GM12878 (cell line): ENCODE results near the gene ABHD18. TPM values are rescaled to one million over a fixed set of nuclear protein-coding genes. Genes with fewer than 3 reads are reported as not detected.

ENCODE experiments used
- ATAC-seq: fragments of 200-7000 bp; cut with Tn5 transposase; 3 replicates; pipeline ENCODE4 v1.9.1; 2020; ENCODE audit warnings: mild to moderate bottlenecking, moderate library complexity
- BruUV-seq: library from RNA; stranded (reverse); fragments of 400-500 nt; replicated peaks from 2 replicates; lab custom pipeline; 2021; lab: Mats Ljungman, UMichigan
- CTCF ChIA-PET: fragments of 300-600 bp; sonication (Branson Sonifier 250); formaldehyde crosslinking; extraction: SDS; loops from one replicate; lab custom pipeline; 2021; ENCODE audit warnings: inconsistent platforms; lab: Yijun Ruan, JAX
- POLR2A ChIA-PET: fragments of 350-600 bp; formaldehyde crosslinking; extraction: SDS; loops from one replicate; lab custom pipeline; 2021; ENCODE audit warnings: inconsistent platforms; lab: Charles Lee
- RAD21 ChIA-PET: fragments of 300-600 bp; sonication (Branson Sonifier 250); formaldehyde crosslinking; loops from one replicate; lab custom pipeline; 2023; ENCODE audit warnings: antibody characterized with exemption; ENCODE audit not compliant: unreplicated experiment; lab: Charles Lee
- SMC1A ChIA-PET: fragments of 300-600 bp; sonication (Branson Sonifier 250); formaldehyde crosslinking; loops from one replicate; lab custom pipeline; 2023; ENCODE audit not compliant: unreplicated experiment, uncharacterized antibody; lab: Charles Lee
- DNase-seq: peaks from one replicate; pipeline ENCODE4 v3.0.0-alpha.2; 2011; ENCODE audit warnings: low read depth, low spot score
- FAIRE-seq: peaks from 3 replicates; lab custom pipeline; 2011; peaks lifted over from hg19 to GRCh38; lab: Jason Lieb, UNC
- H2AFZ ChIP-seq: 2 replicates; pipeline ENCODE4 v1.6.0; 2011; ENCODE audit warnings: low read depth, low read length, control low read depth; ENCODE audit not compliant: control insufficient read depth
- H3K27ac ChIP-seq: 2 replicates; pipeline ENCODE4 v1.5.1; 2011; ENCODE audit warnings: control low read depth; ENCODE audit not compliant: control insufficient read depth, insufficient read depth
- H3K27me3 ChIP-seq, 2 experiments: replicated peaks in 1 of 2; 2 replicates each; pipeline versions ENCODE4 v1.6.0 to v1.6.1; 2011; ENCODE audit warnings: low read length in 1 of 2; ENCODE audit not compliant: control insufficient read depth in 2 of 2, insufficient read depth in 2 of 2
- H3K36me3 ChIP-seq, 2 experiments: 2 replicates each; pipeline ENCODE4 v1.5.1; 2011; ENCODE audit warnings: low read length in 1 of 2; ENCODE audit not compliant: control insufficient read depth in 2 of 2, insufficient read depth in 2 of 2
- H3K4me1 ChIP-seq: 2 replicates; pipeline ENCODE4 v1.6.1; 2011; ENCODE audit warnings: mild to moderate bottlenecking, low read length, moderate library complexity, mixed read lengths; ENCODE audit not compliant: control insufficient read depth, insufficient read depth
- H3K4me2 ChIP-seq: 2 replicates; pipeline ENCODE4 v1.6.0; 2011; ENCODE audit warnings: control low read depth; ENCODE audit not compliant: control insufficient read depth, insufficient read depth
- H3K4me3 ChIP-seq: fragments of 200-600 bp; sonication (generic); 2 replicates; pipeline ENCODE4 v1.5.1; 2016
- H3K79me2 ChIP-seq: 2 replicates; pipeline ENCODE4 v1.6.0; 2011; ENCODE audit warnings: low read length; ENCODE audit not compliant: control insufficient read depth, insufficient read depth
- H3K9ac ChIP-seq: 2 replicates; pipeline ENCODE4 v1.8.0; 2011; ENCODE audit warnings: low read length, control low read depth, mixed read lengths; ENCODE audit not compliant: control insufficient read depth, insufficient read depth
- H3K9me3 ChIP-seq: replicated peaks from 3 replicates; pipeline ENCODE4 v1.5.1; 2011; ENCODE audit warnings: mild to moderate bottlenecking, low read length; ENCODE audit not compliant: control insufficient read depth, insufficient read depth
- H4K20me1 ChIP-seq: 2 replicates; pipeline ENCODE4 v1.6.0; 2011; ENCODE audit not compliant: control insufficient read depth, insufficient read depth
- BCLAF1 ChIP-seq: fragments of 450-650 bp; IDR thresholded peaks from 2 replicates; pipeline ENCODE4 v1.6.1; 2017; ENCODE audit warnings: antibody characterized with exemption, mild to moderate bottlenecking, moderate library complexity
- CUX1 ChIP-seq: IDR thresholded peaks from 2 replicates; pipeline ENCODE4 v1.6.1; 2012; ENCODE audit warnings: improper control_type of control experiment, low read depth, low read length; ENCODE audit not compliant: insufficient replicate concordance
- ESRRA ChIP-seq: IDR thresholded peaks from 2 replicates; pipeline ENCODE4 v1.6.1; 2012; ENCODE audit warnings: mild to moderate bottlenecking, low read length, improper control_type of control experiment
- FOS ChIP-seq: IDR thresholded peaks from 3 replicates; pipeline ENCODE4 v1.6.1; 2011; ENCODE audit warnings: borderline replicate concordance; ENCODE audit not compliant: insufficient read length; ENCODE audit errors: extremely low read depth
- GATAD2B ChIP-seq: fragments of 450-650 bp; conservative IDR thresholded peaks from 2 replicates; pipeline ENCODE4 v1.6.1; 2017; ENCODE audit warnings: low read depth, mild to moderate bottlenecking, moderate library complexity
- HDGF ChIP-seq: fragments of 450-650 bp; IDR thresholded peaks from 2 replicates; pipeline ENCODE4 v1.6.1; 2016; ENCODE audit warnings: antibody characterized with exemption
- RAD21 ChIP-seq: IDR thresholded peaks from 2 replicates; pipeline ENCODE4 v1.6.1; 2011; ENCODE audit warnings: mild to moderate bottlenecking, low read depth, low read length, moderate library complexity; ENCODE audit not compliant: insufficient read depth
- RBBP5 ChIP-seq: fragments of 200-600 bp; sonication (generic); conservative IDR thresholded peaks from 2 replicates; pipeline ENCODE4 v1.6.1; 2016
- TARDBP ChIP-seq: IDR thresholded peaks from 2 replicates; pipeline ENCODE4 v1.6.1; 2016; ENCODE audit warnings: borderline replicate concordance
- ZBED1 ChIP-seq: IDR thresholded peaks from 2 replicates; pipeline ENCODE4 v1.6.1; 2016; ENCODE audit warnings: borderline replicate concordance
- ZNF207 ChIP-seq: fragments of 450-650 bp; IDR thresholded peaks from 2 replicates; pipeline ENCODE4 v1.6.1; 2014; ENCODE audit warnings: antibody characterized with exemption, mild to moderate bottlenecking, borderline replicate concordance
- WGBS: methylation state at CpG from one replicate; pipeline ENCODE4 v1.1.6; 2016; ENCODE audit warnings: low lambda C conversion rate; ENCODE audit not compliant: insufficient replicate concordance, insufficient coverage; ENCODE audit errors: missing lambda C conversion rate; 5-methylcytosine and 5-hydroxymethylcytosine counted together
- in situ Hi-C: fragments of 300-500 bp; cut with MboI; formaldehyde crosslinking; loops from 9 replicates; pipeline ENCODE4 v1.14.3; 2018; ENCODE audit warnings: mixed read lengths
- intact Hi-C: fragments of 100-400 bp; cut with micrococcal nuclease; formaldehyde crosslinking; loops from one replicate; pipeline ENCODE4 v1.14.2; 2022; ENCODE audit not compliant: unreplicated experiment
- polyA plus RNA-seq, 11 experiments: library from polyadenylated mRNA; depleted of rRNA in 4 of 11; unstranded in 6 of 11; stranded (reverse) in 5 of 11; fragments of >200 nt; fragmentation: Nextera tagmentation in 4 of 11; fragmentation: Illumina TruSeq in 1 of 11; extraction: Ambion mirVana in 4 of 11; extraction: Trizol in 1 of 11; gene quantifications; 1 replicate in 1 of 11; 2 replicates in 10 of 11; pipeline versions ENCODE4 v1.2.1 to v1.2.3, GENCODE V29; 2011 to 2016; ENCODE audit warnings: inconsistent platforms in 2 of 11, missing spikeins in 2 of 11, low read depth in 1 of 11
- total RNA-seq, 4 experiments: library from RNA; depleted of rRNA in 3 of 4; stranded (reverse); fragments of >200 nt in 3 of 4; fragmentation: Illumina TruSeq in 1 of 4; extraction: Trizol in 1 of 4; gene quantifications; 2 replicates each; pipeline versions ENCODE4 v1.2.1 to v1.2.3, GENCODE V29; 2013 to 2021

The ABHD18 gene
- total and polyA plus RNA-seq, 10 of the 15 experiments (the other 5 are each of a cell fraction or from before 2014, with no cell fraction given), result 3.4 to 13.5 (median 9.6) TPM

- TF ChIP-seq CUX1, result no peak
These were observed 8.1 kb upstream of the ABHD18 start (continued) for GRCh38 chr4:127957105-127957504.

GRCh38 chr4:127959794-127960193, 5.4 kb upstream of the ABHD18 start:
- BruUV-seq, result no TSS peak
- Histone ChIP-seq H3K27ac (no peak overlapping the region), H2AFZ (no peak overlapping the region), H3K79me2 (peaks cover 25% of the 10 kb centered on the region), H3K9ac (no peak overlapping the region), H3K4me1 (peaks cover 5% of the 10 kb centered on the region; the same call in 1 of the 2 replicates), H3K4me3 (no peak overlapping the region), H4K20me1 (no peaks in the 10 kb centered on the region), H3K27me3 (no peaks in the 10 kb centered on the region), H3K9me3 (no peaks in the 10 kb centered on the region), H3K4me2 (no peak overlapping the region), H3K36me3 (no peaks in the 10 kb centered on the region)
- SMC1A ChIA-PET, result no interaction called here
- no peak for DNase-seq
- intact Hi-C loops, result loop anchor here (10.0 kb wide), 1 partner anchor 325 kb away; the partner anchor contains the start of gene PGRMC2
- 46% methylated on average over 1 of the region's 1 CpG for WGBS
- POLR2A ChIA-PET, result no interaction called here
- RAD21 ChIA-PET, result no interaction called here
- FAIRE-seq, result no peak
- ATAC-seq, result no peak
- TF ChIP-seq HDGF, result no peak
- no peak for TF ChIP-seq ESRRA
- no peak for TF ChIP-seq BCLAF1
- no peak for TF ChIP-seq ZBED1
- no peak for TF ChIP-seq ZNF207
- TF ChIP-seq RBBP5, result no peak
- no peak for TF ChIP-seq GATAD2B
- no peak for TF ChIP-seq FOS
- TF ChIP-seq RAD21, result no peak
- no peak for TF ChIP-seq TARDBP
- in situ Hi-C loops, result no loop called here
- CTCF ChIA-PET, result no interaction called here
